ENCODE data around the gene KIF26A.

Gene KIF26A

DNA sequence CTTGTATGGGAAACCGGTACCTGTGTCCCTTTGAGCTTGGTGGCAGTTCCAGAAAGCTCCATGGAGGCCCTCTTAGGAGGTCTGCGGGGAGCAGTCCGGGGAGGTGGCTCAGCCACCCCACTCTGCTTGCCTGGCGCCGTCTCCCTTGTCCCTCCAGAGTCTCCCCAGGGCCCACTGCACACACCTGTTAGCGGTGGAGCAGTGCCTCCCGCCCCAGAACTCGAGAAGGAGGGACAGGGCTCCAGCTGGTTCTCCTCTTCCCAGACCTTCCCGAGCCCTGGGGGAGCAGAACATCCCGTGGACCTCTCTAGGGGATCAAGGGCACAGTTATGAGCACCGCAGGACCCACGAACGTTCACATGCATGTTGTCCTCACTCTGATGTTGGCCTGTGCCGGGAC, 42.1 kb upstream of the KIF26A start:
- H3K4me3 ChIP-seq (ENCODE audit: insufficient read depth, low read length, poor library complexity, severe bottlenecking), result no peak overlapping the region
- no peak overlapping the region for H3K9ac ChIP-seq (ENCODE audit: low read length)
- TF ChIP-seq, protein P1, sequence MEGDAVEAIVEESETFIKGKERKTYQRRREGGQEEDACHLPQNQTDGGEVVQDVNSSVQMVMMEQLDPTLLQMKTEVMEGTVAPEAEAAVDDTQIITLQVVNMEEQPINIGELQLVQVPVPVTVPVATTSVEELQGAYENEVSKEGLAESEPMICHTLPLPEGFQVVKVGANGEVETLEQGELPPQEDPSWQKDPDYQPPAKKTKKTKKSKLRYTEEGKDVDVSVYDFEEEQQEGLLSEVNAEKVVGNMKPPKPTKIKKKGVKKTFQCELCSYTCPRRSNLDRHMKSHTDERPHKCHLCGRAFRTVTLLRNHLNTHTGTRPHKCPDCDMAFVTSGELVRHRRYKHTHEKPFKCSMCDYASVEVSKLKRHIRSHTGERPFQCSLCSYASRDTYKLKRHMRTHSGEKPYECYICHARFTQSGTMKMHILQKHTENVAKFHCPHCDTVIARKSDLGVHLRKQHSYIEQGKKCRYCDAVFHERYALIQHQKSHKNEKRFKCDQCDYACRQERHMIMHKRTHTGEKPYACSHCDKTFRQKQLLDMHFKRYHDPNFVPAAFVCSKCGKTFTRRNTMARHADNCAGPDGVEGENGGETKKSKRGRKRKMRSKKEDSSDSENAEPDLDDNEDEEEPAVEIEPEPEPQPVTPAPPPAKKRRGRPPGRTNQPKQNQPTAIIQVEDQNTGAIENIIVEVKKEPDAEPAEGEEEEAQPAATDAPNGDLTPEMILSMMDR (IDR thresholded peaks at IDR 0.05; ENCODE audit: insufficient read depth, low read length, poor library complexity, severe bottlenecking), result no peak
- no peak for TF ChIP-seq EZH2phosphoT487 (conservative IDR thresholded peaks at IDR 0.05; ENCODE audit: low read length)
- no peaks in the 10 kb centered on the region for H3K27me3 ChIP-seq (ENCODE audit: low read length)
- H3K9me2 ChIP-seq (replicated peaks; ENCODE audit: insufficient read depth, low read length), result no peaks in the 10 kb centered on the region
- H3K27ac ChIP-seq (ENCODE audit: low read depth, low read length), result no peak overlapping the region
- no peaks in the 10 kb centered on the region for H3K9me3 ChIP-seq (ENCODE audit: insufficient read depth, low read length)
- H4K20me1 ChIP-seq (ENCODE audit: low read depth, low read length), result no peaks in the 10 kb centered on the region
- no peak overlapping the region for H3K4me2 ChIP-seq (ENCODE audit: low read depth, low read length, poor library complexity, severe bottlenecking)
- no peak overlapping the region for H2AFZ ChIP-seq (ENCODE audit: low read depth, low read length, severe bottlenecking)
- H3F3A ChIP-seq (ENCODE audit: insufficient read depth), result no peaks in the 10 kb centered on the region
- no peaks in the 10 kb centered on the region for H3K79me2 ChIP-seq (ENCODE audit: insufficient read depth, low read length)
- H3K36me3 ChIP-seq (ENCODE audit: low read length), result no peaks in the 10 kb centered on the region

- TF ChIP-seq EZH2phosphoT487 (conservative IDR thresholded peaks at IDR 0.05; ENCODE audit: low read length), result no peak
- TF ChIP-seq, protein P1 (IDR thresholded peaks at IDR 0.05; ENCODE audit: insufficient read depth, low read length, poor library complexity, severe bottlenecking), result no peak
Measured at GRCh38 chr14:104096751-104097700, 41.4 kb upstream of the KIF26A start.

GRCh38 chr14:104098272-104099095, 39.9 kb upstream of the KIF26A start:
- Histone ChIP-seq H3K36me3 (ENCODE audit: low read length) (no peaks in the 10 kb centered on the region), H3K4me3 (ENCODE audit: insufficient read depth, low read length, poor library complexity, severe bottlenecking) (no peak overlapping the region), H3K9ac (ENCODE audit: low read length) (no peak overlapping the region), H3K27me3 (ENCODE audit: low read length) (no peaks in the 10 kb centered on the region), H2AFZ (ENCODE audit: low read depth, low read length, severe bottlenecking) (no peak overlapping the region), H3K9me2 (replicated peaks; ENCODE audit: insufficient read depth, low read length) (no peaks in the 10 kb centered on the region), H3K4me2 (ENCODE audit: low read depth, low read length, poor library complexity, severe bottlenecking) (no peak overlapping the region), H3K27ac (ENCODE audit: low read depth, low read length) (no peak overlapping the region), H4K20me1 (ENCODE audit: low read depth, low read length) (no peaks in the 10 kb centered on the region), H3K9me3 (ENCODE audit: insufficient read depth, low read length) (no peaks in the 10 kb centered on the region), H3K79me2 (ENCODE audit: insufficient read depth, low read length) (no peaks in the 10 kb centered on the region), H3F3A (ENCODE audit: insufficient read depth) (no peaks in the 10 kb centered on the region)
- no peak for TF ChIP-seq EZH2phosphoT487 (conservative IDR thresholded peaks at IDR 0.05; ENCODE audit: low read length)

More at GRCh38 chr14:104096751-104097700, 41.4 kb upstream of the KIF26A start:
- H3K27me3 ChIP-seq (ENCODE audit: low read length), result no peaks in the 10 kb centered on the region
- H4K20me1 ChIP-seq (ENCODE audit: low read depth, low read length), result no peaks in the 10 kb centered on the region
- H3K27ac ChIP-seq (ENCODE audit: low read depth, low read length), result no peak overlapping the region
- H3K4me2 ChIP-seq (ENCODE audit: low read depth, low read length, poor library complexity, severe bottlenecking), result no peak overlapping the region
- no peak overlapping the region for H3K9ac ChIP-seq (ENCODE audit: low read length)
- no peak overlapping the region for H3K4me3 ChIP-seq (ENCODE audit: insufficient read depth, low read length, poor library complexity, severe bottlenecking)
- no peaks in the 10 kb centered on the region for H3K9me3 ChIP-seq (ENCODE audit: insufficient read depth, low read length)
- no peaks in the 10 kb centered on the region for H3F3A ChIP-seq (ENCODE audit: insufficient read depth)
- no peaks in the 10 kb centered on the region for H3K9me2 ChIP-seq (replicated peaks; ENCODE audit: insufficient read depth, low read length)
- no peaks in the 10 kb centered on the region for H3K79me2 ChIP-seq (ENCODE audit: insufficient read depth, low read length)
- no peak overlapping the region for H2AFZ ChIP-seq (ENCODE audit: low read depth, low read length, severe bottlenecking)
- no peaks in the 10 kb centered on the region for H3K36me3 ChIP-seq (ENCODE audit: low read length)
